Dedifferentiated amniotic fluid mesenchymal stem cell (primary cell): ENCODE measurements around the gene NES.

Experiments used
- DNase-seq: peaks from one replicate; pipeline ENCODE4 v3.0.0-alpha.2; 2016; ENCODE audit errors: extremely low spot score

Gene NES

DNA sequence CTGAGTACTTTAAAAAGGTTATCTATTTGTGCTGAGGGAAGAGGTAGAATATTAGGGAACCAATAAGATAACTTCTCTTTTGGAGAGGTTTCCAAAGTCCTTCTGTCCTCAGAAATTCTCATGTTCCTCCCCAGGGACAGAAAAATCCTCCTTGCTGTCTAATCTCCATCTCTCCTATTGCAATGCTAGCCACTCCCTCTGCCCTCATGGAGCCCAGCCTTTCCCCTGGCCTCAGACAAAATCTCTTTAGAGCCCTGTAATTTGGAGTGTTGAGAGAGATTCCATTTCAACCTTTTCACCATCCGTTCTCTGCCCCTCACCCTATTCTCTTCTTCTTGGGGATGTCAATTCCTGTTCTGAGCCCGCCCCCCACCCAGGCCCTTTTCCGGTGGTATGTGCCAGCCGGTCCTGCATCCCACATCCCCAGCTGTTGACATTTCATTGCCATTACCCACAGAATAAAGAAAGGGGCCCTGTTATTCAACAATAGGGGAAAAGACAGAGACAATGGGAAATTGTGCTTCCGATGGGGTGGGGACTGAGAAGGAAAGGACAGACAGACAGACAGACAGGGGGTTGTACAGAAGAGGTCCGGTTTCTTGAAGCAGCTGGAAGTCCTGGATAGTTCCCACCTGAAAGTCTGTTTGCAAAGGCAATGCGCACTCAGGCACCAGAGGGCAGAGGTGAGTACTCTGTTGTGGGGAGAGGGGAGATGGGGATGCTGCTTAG is 58.2 kb downstream of the NES start, which contains the start of gene HAPLN2:
TSS of gene HAPLN2 (plus strand) at position 563 of the 729 bp plus-strand sequence. CDS start 4,076 bp downstream, outside the sequence.
- DNase-seq, result no peak
